Kidney (tissue), 14 donors: ENCODE results near the gene TNNI2. TPM values are rescaled to one million over a fixed set of nuclear protein-coding genes. Genes with fewer than 3 reads are reported as not detected.

Experiments used
- DNase-seq, 5 donors: peaks; one replicate each; pipeline ENCODE4 v3.0.0-alpha.2; 2013 to 2020
- FAIRE-seq: peaks from 2 replicates; lab custom pipeline; 2012; peaks lifted over from hg19 to GRCh38; lab: Jason Lieb, UNC
- H3K27ac ChIP-seq, 2 donors: one replicate each; pipeline ENCODE4 v1.7.0; 2013; ENCODE audit warnings: low read depth in 2 of 2, low read length in 2 of 2, inconsistent platforms in 1 of 2
- H3K27me3 ChIP-seq: one replicate; pipeline ENCODE4 v1.7.1; 2013; ENCODE audit warnings: low read length, inconsistent platforms; ENCODE audit not compliant: control insufficient read depth, insufficient read depth
- H3K36me3 ChIP-seq, 3 donors: one replicate each; pipeline versions ENCODE4 v1.7.0 to v1.7.1; 2013; ENCODE audit warnings: low read length in 3 of 3, control low read depth in 1 of 3, inconsistent platforms in 1 of 3; ENCODE audit not compliant: insufficient read depth in 3 of 3, control insufficient read depth in 2 of 3
- H3K4me1 ChIP-seq, 3 donors: one replicate each; pipeline versions ENCODE4 v1.7.0 to v1.7.1; 2013; ENCODE audit warnings: low read length in 3 of 3, inconsistent platforms in 1 of 3, low read depth in 1 of 3; ENCODE audit not compliant: control insufficient read depth in 2 of 3, insufficient read depth in 2 of 3
- H3K4me3 ChIP-seq, 3 donors: one replicate each; pipeline versions ENCODE4 v1.7.0 to v1.8.1; 2013; ENCODE audit warnings: low read length in 3 of 3, control low read depth in 1 of 3, inconsistent platforms in 1 of 3
- H3K9ac ChIP-seq, 3 donors: one replicate each; pipeline versions ENCODE4 v1.7.0 to v1.7.1; 2013; ENCODE audit warnings: low read length in 3 of 3, control low read depth in 1 of 3, inconsistent platforms in 1 of 3
- H3K9me3 ChIP-seq, 3 donors: one replicate each; pipeline versions ENCODE4 v1.7.0 to v1.7.1; 2013; ENCODE audit warnings: low read length in 3 of 3, control low read depth in 1 of 3, inconsistent platforms in 1 of 3; ENCODE audit not compliant: control insufficient read depth in 2 of 3, insufficient read depth in 1 of 3
- intact Hi-C: fragments of 100-400 bp; cut with DNase I; formaldehyde crosslinking; loops from one replicate; pipeline ENCODE4 v1.11.1; 2022
- polyA plus RNA-seq: library from polyadenylated mRNA; stranded (reverse); fragments of 350-450 nt; fragmentation: Illumina TruSeq; extraction: RNeasy Lipid Tissue Mini Kit (QIAGEN cat#74804); gene quantifications from one replicate; pipeline ENCODE4 v1.2.3, GENCODE V29; 2014; ENCODE audit warnings: low read depth, low replicate concordance; ENCODE audit not compliant: insufficient read depth
- total RNA-seq: library from RNA; stranded (reverse); fragmentation: NEBNext Ultra II Directional; extraction: Animal tissue kit (Norgen Biotek cat#: 25700); gene quantifications from one replicate; pipeline ENCODE4 v1.2.1, GENCODE V29; 2021
- TF ChIP-seq, protein P1 (sequence below): IDR thresholded peaks from 3 replicates; pipeline ENCODE4 v1.5.1; 2012; ENCODE audit warnings: mild to moderate bottlenecking, moderate library complexity, borderline replicate concordance; ENCODE audit not compliant: insufficient read depth; ENCODE audit errors: extremely low read depth
- donor health status: control.
- donor health status: control.
- donor health status: control.
- donor health status: control.
- donor health status: control.
- donor health status: DM: yes; HTN: yes; CAD: no.
- donor health status: Normal renal cell carcinoma (clear cell type).

Gene TNNI2
- total and polyA plus RNA-seq, 2 donors from 2014 or later: 1.3 TPM; not detected in 1

DNA sequence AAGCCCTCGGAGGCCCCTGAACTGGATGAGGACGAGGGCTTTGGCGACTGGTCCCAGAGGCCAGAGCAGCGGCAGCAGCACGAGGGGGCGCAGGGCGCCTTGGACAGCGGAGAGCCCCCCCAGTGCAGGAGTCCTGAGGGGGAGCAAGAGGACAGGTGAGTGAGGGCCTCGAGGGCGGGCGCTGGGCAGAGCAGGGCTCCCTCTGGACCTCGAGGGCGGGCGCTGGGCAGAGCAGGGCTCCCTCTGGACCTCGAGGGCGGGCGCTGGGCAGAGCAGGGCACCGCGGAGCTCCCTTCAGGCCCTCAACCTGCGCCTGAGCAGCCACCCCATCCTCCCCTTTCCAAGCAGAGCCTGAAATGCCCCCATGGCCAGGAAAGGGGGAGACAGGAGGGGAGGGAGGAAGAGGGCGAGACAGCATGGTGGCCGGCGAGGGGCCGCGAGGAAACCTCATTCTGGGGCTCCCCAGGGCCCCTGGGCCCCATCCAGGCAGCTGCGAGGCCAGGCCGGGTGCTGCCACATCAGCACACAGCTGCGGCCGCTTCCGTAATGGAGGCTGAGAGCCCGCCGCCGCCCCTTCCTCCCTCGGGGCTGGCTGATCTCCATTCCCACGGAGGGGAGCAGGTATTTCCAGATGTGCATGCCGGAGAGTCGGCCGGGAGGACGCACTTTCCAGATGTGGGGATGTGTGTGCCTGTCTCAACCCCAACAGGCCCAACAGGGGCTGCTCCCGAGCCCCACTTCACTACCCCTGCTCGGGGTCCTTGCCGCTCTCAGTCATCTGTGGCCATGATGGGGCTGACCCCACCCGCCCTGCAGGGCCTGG, 42.9 kb downstream of the TNNI2 start:
- H3K36me3 ChIP-seq: no peaks in the 10 kb centered on the region
- no peak overlapping the region for H3K4me3 ChIP-seq
- intact Hi-C loops: no loop called here
- TF ChIP-seq, protein P1, sequence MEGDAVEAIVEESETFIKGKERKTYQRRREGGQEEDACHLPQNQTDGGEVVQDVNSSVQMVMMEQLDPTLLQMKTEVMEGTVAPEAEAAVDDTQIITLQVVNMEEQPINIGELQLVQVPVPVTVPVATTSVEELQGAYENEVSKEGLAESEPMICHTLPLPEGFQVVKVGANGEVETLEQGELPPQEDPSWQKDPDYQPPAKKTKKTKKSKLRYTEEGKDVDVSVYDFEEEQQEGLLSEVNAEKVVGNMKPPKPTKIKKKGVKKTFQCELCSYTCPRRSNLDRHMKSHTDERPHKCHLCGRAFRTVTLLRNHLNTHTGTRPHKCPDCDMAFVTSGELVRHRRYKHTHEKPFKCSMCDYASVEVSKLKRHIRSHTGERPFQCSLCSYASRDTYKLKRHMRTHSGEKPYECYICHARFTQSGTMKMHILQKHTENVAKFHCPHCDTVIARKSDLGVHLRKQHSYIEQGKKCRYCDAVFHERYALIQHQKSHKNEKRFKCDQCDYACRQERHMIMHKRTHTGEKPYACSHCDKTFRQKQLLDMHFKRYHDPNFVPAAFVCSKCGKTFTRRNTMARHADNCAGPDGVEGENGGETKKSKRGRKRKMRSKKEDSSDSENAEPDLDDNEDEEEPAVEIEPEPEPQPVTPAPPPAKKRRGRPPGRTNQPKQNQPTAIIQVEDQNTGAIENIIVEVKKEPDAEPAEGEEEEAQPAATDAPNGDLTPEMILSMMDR: no peak
- DNase-seq: peak in 1 of 5 donors; percentile 75
- FAIRE-seq: no peak
- H3K4me1 ChIP-seq: no peaks in the 10 kb centered on the region
- H3K27me3 ChIP-seq: no peaks in the 10 kb centered on the region
- H3K27ac ChIP-seq: no peak overlapping the region
- H3K9me3 ChIP-seq: no peaks in the 10 kb centered on the region
- H3K9ac ChIP-seq: no peak overlapping the region

DNA sequence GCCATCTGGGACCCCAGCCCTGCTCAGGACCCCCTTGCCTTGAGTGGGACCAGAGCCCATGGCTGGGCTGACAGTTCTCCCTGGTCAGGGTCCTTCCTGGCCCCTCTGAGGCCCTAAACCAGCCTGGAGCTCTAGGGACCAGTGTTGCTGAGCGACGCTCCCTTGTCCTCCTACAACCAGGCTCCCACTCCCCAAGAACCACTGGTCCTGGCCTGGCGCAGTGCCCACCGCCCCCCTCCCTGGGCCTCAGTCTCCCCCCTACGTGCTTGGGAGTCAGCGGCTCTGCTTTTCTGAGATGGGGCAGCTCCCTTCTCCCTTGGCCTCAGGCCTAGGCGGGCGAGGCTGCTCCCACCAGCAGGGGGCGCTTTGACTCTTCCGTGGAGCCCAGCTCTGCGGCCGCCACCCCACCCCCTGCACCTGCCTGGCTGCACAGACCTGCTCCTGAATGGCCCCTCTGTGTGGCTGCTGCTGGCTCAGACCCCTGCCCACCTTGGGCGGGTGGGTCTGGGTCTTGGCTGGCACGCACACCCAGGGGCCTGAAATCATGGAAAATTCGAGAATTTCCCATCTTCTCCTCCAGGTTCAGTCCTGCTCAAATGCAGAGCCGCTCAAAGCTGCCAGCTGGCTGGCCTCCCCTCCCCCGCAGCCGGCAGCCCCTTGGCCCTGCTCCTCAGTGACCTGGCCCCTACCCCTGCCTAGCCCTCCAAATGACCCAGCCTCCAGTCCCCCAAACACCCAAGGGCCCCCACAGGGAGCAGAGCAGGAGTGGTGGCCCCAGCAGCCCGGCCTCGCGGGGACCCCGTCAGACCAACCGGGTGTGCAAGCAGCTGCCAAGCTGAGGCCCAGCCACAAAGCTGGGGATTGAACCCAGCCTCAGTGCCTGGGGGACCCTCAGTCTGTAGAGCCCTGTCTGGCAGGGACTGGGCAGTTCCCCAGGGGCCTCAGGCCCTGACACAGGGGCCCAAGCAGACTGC, 43.8 kb downstream of the TNNI2 start:
- TF ChIP-seq, protein P1: peak; percentile 91
- H3K27me3 ChIP-seq: no peaks in the 10 kb centered on the region
- no peak overlapping the region for H3K9ac ChIP-seq
- no peaks in the 10 kb centered on the region for H3K36me3 ChIP-seq
- no peaks in the 10 kb centered on the region for H3K4me1 ChIP-seq
- intact Hi-C loops: no loop called here
- H3K4me3 ChIP-seq: no peak overlapping the region
- no peak overlapping the region for H3K27ac ChIP-seq
- no peak for FAIRE-seq
- DNase-seq: peak; percentile 90 to 95 (median 91)
- H3K9me3 ChIP-seq: no peaks in the 10 kb centered on the region

DNA sequence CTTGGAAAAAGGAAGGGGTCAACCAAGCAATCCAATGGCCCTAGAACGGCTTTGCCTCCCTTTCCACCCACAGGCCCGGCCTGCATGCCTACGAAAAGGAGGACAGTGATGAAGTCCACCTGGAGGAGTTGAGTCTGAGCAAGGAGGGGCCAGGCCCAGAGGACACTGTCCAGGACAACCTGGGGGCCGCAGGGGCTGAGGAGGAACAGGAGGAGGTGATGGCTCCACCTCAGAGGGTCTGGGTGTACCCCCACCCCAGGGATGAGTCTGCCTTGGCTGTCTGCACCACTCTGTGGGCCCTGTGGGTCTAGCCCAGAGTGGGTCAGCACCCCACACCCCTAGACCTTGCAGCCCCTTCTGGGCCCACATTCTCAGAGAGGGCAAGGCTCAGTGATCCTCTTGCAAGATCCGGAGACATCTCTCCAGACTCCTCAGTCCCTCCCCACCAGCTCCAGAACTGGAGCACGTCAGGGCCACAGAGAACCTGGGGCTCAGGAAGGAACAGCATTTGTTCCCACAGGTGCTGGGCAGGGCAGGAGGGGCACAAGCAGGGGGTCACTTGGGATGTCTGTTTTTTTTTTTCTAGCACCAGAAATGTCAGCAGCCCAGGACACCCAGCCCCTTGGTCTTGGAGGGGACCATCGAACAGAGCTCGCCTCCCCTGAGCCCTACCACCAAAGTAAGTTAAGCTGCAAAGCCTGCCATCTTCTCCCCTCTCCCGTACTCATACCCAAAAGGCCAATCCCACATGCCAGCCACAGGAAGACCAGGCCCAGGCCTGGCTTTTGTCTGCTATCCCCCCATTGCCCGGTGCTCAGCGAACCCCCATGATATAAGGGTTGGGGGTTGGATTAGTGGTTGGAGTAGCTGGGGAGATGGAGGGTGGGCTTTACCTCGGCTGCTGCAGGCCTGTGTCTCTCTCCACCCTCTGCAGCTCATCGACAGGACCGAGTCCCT, 44.8 kb downstream of the TNNI2 start:
- H3K4me3 ChIP-seq: no peak overlapping the region
- H3K9ac ChIP-seq: no peak overlapping the region
- FAIRE-seq: no peak
- H3K4me1 ChIP-seq: no peaks in the 10 kb centered on the region
- peak in 3 of 5 donors; percentile 22 to 58 (median 51) for DNase-seq
- H3K27ac ChIP-seq: no peak overlapping the region
- TF ChIP-seq, protein P1: no peak
- intact Hi-C loops: no loop called here
- no peaks in the 10 kb centered on the region for H3K27me3 ChIP-seq
- no peaks in the 10 kb centered on the region for H3K36me3 ChIP-seq
- no peaks in the 10 kb centered on the region for H3K9me3 ChIP-seq
